ENCODE results near the gene C3orf18. TPM values are rescaled to one million over a fixed set of nuclear protein-coding genes. Genes with fewer than 3 reads are reported as not detected.

Gene C3orf18
- total and polyA plus RNA-seq, 10 of the 15 experiments (the other 5 are each of a cell fraction or from before 2014, with no cell fraction given) = 0.06 to 3.2 (median 0.66) TPM

- no TSS peak for BruUV-seq (replicated peaks)
- DNase-seq (ENCODE audit: low read depth, low spot score) (no peak), FAIRE-seq (no peak), ATAC-seq (no peak)
- TF ChIP-seq CREM (IDR thresholded peaks at IDR 0.05; ENCODE audit: low read depth) = no peak
- no peak for TF ChIP-seq CBX5 (IDR thresholded peaks at IDR 0.05; ENCODE audit: low read depth)
- no peak for TF ChIP-seq E4F1 (IDR thresholded peaks at IDR 0.05; ENCODE audit: borderline replicate concordance, partially characterized antibody)
- no peak for TF ChIP-seq MAX (IDR thresholded peaks at IDR 0.05; ENCODE audit: low read depth, low read length)
- no peak for TF ChIP-seq ZNF384 (IDR thresholded peaks at IDR 0.05; ENCODE audit: borderline replicate concordance, low read depth, low read length)
- no peak for TF ChIP-seq KAT2A (conservative IDR thresholded peaks at IDR 0.05; ENCODE audit: control insufficient read depth, low read depth, low read length)
- TF ChIP-seq RB1 (IDR thresholded peaks at IDR 0.05; ENCODE audit: borderline replicate concordance) = no peak
- TF ChIP-seq ZBTB4 (CRISPR knock-in tag; IDR thresholded peaks at IDR 0.05) = no peak
- Histone ChIP-seq H3K4me3 (no peak overlapping the region), H3K9me3 (replicated peaks; ENCODE audit: control insufficient read depth, insufficient read depth, low read length) (no peaks in the 10 kb centered on the region), H3K27me3 (replicated peaks in 1 of 2; ENCODE audit: control insufficient read depth in 2 of 2, insufficient read depth in 2 of 2, low read length in 1 of 2) (peaks cover 0 to 4% of the 10 kb centered on the region in 2 experiments; a peak in 3 of 4 replicates), H3K9ac (ENCODE audit: control insufficient read depth, insufficient read depth, low read length) (no peak overlapping the region), H3K79me2 (ENCODE audit: control insufficient read depth, insufficient read depth, low read length) (no peaks in the 10 kb centered on the region), H3K4me2 (ENCODE audit: control insufficient read depth, insufficient read depth) (no peak overlapping the region), H3K27ac (ENCODE audit: control insufficient read depth, insufficient read depth) (no peak overlapping the region), H3K36me3 (ENCODE audit: control insufficient read depth in 2 of 2, insufficient read depth in 2 of 2, low read length in 1 of 2) (no peaks in the 10 kb centered on the region), H3K4me1 (ENCODE audit: control insufficient read depth, insufficient read depth, low read length) (no peaks in the 10 kb centered on the region), H2AFZ (ENCODE audit: control insufficient read depth, low read depth, low read length) (no peak overlapping the region), H4K20me1 (ENCODE audit: control insufficient read depth, insufficient read depth) (no peaks in the 10 kb centered on the region)
- POLR2A ChIA-PET = no interaction called here
- intact Hi-C loops (cut with micrococcal nuclease; ENCODE audit: unreplicated experiment) = no loop called here
- CTCF ChIA-PET = no interaction called here
- RAD21 ChIA-PET (ENCODE audit: unreplicated experiment) = no interaction called here
- in situ Hi-C loops (cut with MboI) = no loop called here
- SMC1A ChIA-PET (ENCODE audit: uncharacterized antibody, unreplicated experiment) = interaction anchor here (1.0 kb wide), 1 partner anchor 17 kb away, joined by 3 read pairs; no protein-coding TSS in a partner anchor
- WGBS (ENCODE audit: insufficient coverage, insufficient replicate concordance, low lambda C conversion rate, missing lambda C conversion rate) = 27% methylated on average over 5 of the region's 9 CpGs
These were observed 42.2 kb downstream of the C3orf18 start for GRCh38 chr3:50525191-50525910.
